CD4-positive, alpha-beta T cell treated with Interleukin-6 at 100 ng/mL for 8 hours (primary cell): Measurements from ENCODE around the gene PRAMEF12.
"Not testable (repeated sequence)": the region's sequence is repeated elsewhere in the genome, so short reads cannot be mapped to it uniquely, and the experiment has no call there.

Source experiments
- DNase-seq: peaks from one replicate; pipeline ENCODE4 v3.0.0-alpha.2; 2020; ENCODE audit warnings: mixed read lengths, low spot score

PRAMEF12 gene

DNA sequence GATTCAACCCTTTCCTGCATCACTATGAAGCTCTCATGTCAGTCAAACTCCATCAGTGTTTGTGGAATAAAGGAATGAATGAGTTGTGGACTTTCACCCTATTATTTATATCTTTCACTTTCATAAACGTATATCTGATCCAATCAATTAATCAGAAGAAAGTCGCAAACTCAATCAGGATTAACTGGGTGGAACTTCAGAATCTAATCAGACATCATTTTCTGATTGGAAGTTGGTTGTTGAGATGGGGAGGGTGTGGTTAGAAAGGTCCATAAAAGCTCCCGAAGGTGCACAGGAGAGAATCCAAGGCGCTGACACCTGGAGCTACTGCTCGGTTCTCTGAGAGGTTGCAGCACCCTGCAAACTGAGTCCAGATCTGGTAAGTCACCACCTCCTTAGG lies at the start of gene PRAMEF12:
Gene PRAMEF12 (plus strand): TSS at position 301 of the 400 bp plus-strand sequence. CDS start 1,130 bp downstream, outside the sequence.
- no peak for DNase-seq

DNA sequence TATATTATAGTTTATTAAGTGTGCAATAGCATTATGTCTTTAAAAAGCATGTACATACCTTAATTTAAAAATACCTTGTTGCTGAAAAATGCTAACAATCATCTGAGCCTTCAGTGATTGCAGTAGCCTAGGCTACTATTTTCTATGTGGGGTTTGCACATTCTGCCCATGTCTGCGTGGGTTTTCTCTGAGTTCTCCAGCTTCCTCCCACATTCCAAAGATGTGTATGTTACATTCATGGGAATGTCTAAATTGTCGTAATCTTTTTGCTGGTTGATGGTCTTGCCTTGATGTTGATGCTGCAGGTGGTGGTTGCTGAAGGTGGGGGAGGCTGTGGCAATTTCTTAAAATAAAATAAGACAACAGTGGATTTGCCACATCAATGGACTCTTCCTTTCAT lies 45.1 kb upstream of the PRAMEF12 start:
- DNase-seq = no peak

DNA sequence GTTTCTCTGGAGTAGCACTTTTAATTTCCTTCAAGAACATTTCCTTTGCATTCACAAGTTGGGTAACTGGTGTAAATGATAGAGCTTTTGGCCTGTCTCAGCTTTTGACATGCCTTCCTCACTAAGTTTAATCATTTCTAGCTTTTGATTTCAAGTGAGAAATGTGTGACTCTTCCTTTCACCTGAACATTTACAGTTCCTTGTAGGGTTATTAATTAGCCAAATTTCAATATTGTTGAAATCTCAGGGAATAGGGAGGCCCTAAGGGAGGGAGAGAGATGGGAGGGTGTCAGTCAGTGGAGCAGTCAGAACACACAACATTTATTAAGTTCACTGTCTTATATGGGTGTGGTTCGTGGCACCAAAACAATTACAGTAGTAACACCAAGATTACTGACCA lies 43.4 kb upstream of the PRAMEF12 start:
- no peak for DNase-seq

DNA sequence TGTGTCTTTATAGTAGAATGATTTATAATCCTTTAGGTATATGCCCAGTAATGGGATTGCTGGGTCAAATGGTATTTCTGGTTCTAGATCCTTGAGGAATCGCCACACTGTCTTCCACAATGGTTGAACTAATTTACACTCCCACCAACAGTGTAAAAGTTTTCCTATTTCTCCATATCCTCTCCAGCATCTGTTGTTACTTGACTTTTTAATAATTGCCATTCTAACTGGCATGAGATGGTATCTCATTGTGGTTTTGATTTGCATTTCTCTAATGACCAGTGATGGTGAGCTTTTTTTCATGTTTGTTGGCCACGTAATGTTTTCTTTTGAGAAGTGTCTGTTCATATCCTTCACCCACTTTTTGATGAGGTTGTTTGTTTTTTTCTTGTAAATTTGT lies 42.5 kb upstream of the PRAMEF12 start:
- not testable (repeated sequence) for DNase-seq

DNA sequence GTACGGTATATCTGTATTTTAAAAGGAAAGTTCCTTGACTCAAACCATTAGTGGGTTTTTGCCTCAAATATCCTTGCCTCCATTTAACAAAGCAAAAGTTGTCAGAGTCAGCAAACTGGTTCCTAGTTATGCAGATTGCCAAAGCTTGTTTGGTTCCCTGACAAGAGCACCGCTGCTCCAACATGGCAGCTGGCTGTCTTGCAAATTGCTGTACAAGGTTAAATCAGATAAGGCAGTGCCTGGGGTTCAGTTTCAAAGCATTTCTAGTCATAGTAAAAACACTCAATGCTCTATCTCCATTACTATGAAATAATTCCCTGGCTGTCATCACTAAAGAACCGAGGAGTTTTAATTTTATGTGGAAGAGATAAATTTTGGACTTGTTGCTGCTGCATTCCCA lies 38.9 kb upstream of the PRAMEF12 start:
- no peak for DNase-seq

DNA sequence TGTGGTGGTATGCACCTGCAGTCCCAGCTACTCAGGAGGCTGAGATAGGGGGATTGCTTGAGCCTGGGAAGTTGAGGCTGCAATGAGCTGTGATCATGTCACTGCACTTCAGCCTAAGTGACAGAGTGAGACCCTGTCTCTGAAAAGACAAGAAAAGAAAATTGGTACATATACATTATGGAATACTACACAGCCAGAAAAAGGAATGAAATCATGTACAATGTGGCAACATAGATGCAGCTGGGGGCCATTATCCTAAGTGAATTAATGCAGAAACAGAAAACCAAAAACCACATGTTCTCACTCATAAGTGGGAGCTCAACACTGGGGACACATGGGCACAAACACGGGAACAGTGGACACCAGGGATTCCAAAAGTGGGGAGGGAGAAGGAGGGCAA lies 34.6 kb upstream of the PRAMEF12 start:
- no peak for DNase-seq

DNA sequence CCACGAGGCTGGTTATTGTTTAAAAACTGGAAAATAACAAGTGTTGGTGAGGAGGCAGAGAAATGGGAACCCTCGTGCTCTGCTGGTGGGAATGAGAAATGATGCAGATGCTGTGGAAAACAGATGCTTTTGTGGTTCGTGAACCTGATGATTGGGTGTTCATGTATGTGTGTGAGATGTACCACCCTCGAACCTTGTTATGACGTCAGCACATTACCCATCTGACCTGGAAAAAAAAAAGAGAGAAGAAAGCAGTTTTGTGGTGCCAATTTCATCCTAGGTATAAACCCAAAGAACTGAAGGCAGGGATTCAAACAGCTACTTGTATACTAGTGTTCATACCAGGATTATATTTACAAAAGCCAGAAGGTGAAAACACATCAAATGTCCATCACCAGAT lies 33.9 kb upstream of the PRAMEF12 start:
- no peak for DNase-seq

DNA sequence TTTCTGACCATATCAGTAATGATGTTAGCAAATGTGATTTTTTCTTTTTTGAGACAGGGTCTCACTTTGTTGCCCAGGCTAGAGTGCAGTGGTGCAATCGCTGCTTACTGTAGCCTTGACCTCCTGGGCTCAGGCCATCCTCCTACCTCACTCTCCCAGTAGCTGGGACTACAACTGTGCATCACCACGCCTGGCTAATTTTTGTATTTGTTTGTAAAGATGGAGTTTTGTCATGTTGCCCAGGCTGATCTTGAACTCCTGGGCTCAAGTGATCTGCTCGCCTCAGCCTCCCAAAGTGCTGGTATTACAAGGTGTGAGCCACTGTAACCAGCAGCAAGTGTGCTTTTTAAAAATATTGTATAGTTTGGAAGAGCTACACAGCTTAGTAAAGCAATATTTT lies 31.6 kb upstream of the PRAMEF12 start:
- DNase-seq = no peak

DNA sequence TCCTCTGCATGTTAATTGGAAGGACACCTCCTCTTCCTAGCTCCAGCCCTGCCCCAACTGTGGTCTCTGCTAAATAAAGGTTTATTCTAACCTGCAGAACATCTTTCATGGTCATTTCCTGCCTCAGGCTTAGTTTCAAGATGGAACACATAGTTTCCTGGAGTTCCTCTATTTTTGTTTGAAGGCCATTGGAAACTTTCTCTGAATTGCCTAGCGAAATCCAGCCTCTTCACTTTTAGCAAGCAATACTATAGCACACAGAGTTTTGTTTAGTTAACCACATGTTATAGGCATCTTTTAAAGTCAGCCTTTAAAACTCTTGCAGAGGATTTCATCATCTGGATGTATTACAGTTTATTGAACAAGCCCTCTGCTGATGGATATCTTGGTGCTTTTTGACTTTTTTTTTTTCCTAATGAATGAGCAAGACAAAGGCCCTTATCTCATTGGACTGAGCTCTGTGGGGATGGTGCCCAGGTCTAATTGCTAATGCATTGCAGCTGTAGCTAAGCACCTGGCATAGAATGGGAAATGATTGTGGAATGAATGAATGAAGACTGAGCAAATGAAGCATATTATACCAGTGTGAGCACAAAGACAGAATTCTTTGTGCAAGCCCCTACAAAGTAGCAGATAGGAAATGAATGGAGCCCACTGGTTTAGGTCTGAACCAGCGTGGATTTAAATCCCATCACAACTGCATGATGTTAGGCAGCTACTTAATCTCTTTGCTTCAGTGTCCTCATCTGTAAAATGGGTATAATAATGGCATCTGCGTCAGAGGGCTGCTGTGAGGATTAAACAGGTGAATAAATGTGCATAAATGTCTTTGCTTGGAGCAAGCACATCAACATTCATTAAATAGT lies 28.2 kb upstream of the PRAMEF12 start:
- DNase-seq = no peak

DNA sequence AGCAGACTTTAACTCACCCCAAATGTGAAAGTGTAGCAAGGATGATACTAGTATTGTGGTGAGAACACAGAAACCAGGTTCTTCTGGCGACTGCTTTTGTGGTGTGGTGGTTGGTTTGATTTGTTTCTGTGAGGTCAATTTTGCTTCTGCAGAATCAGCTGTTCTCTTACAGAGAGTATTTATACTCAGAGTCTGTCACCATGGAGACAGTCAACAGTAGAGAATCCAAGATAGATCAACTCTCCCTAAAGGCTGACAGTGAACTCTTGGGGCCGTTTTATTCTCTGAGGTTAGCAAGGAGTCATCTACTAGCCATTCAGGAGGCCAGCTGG lies 27.6 kb upstream of the PRAMEF12 start, which contains the start of gene CFAP107:
Gene CFAP107 (plus strand): TSS at position 209 of the 332 bp plus-strand sequence. CDS start 231 bp downstream, outside the sequence.
- no peak for DNase-seq

DNA sequence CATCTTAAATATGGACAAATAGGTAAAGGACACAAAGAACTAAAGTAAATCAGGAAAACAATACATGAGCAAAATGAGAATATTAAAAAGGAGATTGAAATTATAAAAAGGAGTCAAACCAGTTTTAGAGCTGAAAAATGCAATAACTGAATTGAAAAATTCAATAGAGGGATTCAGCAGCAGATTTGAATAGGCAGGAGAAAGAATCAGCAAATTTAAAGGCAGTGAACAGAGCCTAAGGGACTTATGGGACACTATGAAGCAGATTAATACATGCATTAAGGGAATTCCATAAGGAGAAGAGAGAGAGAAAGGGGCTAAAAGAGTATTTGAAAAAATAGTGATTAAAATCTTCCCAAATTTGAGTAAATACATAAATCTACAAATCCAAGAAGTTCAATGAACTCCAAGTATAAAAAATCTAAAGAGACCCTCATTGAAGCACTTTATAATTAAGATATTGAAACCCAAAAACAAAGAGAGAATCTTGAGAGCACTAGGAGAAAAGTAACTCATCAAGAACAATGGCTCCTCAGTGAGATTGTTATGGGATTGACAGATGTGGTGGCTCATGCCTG lies 24.7 kb upstream of the PRAMEF12 start:
- no peak for DNase-seq

DNA sequence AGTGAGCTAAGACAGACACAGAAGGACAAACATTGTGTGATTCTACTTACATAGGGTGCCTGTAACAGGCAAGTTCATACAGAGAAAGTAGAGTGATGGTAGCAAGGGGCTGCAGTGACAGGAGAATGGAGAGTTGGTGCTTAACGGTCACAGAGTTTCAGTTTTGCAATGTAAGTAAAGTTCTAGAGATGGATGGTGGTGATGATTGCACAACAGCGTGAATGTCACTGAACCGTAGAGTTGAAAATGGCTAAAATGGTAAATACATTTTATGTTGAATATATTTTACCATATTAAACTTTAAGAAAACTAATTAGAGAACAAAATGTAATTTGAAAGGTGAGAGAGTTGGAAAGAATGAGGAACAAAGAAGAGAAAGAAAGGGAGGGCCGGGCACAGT lies 18.8 kb upstream of the PRAMEF12 start:
- DNase-seq = no peak

DNA sequence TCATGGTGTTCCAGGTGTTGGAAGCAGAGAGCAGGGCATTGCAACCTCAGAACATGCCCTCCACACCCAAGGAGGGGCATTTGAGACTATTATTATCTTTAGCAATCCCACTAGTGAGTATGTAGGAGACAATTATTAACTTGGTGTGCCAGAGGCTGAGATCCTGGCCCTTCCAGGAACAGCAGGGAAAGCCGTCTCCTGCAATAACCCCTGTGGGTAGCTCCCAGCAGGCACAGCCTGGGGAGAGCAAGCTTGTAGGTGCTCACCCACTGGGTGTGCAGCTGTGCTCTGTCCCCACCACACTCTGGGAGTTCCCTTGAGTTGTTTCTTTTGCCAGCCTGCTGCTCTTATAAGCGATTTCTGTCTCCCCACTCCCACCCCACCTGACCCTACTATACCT lies 17.3 kb upstream of the PRAMEF12 start:
- DNase-seq = no peak

DNA sequence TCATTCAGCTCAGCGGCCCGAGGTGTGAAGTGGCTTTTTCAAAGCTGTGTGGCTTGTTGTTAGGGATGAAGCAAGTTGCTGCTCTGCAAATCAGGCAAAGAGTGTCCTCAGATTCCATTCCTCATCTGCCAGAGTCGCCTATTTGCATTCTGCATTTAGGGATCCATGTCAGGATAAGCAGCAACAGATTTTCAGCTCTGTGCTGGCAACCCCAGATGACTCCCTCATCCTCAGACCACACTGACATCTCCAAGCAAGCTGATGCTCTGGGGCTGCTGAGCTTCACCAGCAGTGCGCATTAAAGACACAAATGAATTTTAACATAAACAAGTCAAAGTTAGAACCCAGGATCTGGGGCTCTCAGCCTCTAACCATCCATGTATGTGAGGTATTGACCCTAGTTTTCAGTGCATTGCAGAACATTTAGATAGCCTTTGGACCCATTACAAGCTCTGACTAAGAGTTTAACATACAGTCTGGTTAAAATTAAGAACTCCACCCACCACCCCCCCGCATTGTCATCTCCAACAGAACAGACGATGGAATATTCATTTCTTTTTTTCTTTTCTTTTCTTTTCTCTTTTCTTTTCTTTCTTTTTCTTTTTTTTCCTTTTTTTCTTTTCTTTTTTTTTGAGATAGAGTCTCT lies 16.6 kb upstream of the PRAMEF12 start:
- DNase-seq = no peak

DNA sequence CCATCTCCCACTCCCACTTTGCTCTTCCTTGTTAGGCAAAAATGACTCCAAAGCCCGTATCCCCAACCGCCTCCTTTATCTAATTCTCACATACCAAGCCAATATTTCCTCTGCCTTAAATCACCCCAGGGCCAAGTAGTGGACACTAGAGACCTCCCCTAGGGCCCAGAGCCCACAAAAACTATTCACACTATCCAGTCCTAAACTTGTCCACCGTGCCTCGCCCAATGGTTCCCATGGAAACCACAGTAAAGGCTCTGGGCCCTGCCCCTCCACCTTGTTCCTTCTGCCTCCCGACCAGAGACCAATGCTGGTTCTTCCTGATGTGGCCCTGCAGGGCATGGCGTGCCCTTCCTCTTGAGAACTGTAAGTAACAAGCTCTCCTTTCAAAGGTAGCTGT lies 15.7 kb upstream of the PRAMEF12 start:
- DNase-seq = no peak

DNA sequence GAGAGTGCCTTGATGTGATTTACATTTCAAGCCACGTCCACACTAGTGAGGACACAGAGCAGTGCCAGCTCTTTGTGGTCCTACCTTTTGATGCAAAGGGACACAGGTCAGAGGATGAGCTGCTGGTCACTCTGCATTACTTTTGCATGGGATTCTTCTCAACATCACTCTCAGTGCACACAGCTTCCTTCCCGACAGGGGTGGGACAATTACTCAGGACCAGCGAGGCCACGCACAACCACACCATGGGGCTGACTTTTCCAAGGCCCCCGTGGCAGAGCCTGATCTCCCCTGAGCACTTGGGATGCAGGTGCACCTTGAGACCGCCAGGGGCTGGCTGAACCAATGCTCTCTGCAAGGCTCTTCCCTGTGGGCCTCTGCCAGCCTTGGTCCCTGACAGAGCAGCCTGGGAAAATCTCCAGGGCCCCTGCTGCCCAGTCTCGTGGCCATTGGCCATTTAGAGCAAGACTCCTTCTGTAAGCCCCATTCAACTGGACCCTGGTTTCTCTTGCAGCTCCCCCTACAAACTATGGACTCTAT lies 13.2 kb upstream of the PRAMEF12 start:
- DNase-seq = no peak

DNA sequence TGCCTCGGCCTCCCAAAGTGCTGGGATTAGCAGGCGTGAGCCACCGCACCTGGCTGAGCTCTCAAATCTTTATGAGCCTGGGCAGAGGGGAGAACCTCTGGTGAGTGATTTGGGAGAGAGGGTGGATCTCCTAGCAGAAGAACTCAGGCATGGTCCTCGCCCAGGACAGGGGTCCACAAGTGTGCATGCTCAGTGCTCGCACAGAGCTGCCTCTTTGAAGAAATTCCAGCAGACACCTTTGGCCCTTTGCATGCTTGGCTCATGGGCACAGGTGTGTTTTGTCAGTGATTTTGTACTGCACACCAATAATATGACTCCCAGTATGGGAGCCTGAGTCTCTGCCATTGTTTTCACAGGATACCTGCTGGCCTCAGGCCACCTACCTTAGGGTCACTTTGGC lies 11.8 kb upstream of the PRAMEF12 start:
- DNase-seq = no peak

DNA sequence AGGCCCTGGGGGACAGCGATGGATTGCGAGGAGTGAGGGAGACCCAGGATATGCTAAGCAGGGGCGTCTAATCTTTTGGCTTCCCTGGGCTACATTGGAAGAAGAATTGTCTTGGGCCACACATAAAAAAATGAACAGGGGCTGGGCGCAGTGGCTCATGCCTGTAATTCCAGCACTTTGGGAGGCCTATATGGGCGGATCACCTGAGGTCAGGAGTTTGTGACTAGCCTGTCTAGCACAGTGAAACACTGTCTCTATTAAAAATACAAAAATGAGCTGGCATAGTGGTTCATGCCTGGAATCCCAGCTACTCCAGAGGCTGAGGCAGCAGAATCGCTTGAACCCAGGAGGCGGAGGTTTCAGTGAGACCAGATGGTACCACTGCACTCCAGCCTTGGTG lies 10.8 kb upstream of the PRAMEF12 start:
- DNase-seq = no peak

DNA sequence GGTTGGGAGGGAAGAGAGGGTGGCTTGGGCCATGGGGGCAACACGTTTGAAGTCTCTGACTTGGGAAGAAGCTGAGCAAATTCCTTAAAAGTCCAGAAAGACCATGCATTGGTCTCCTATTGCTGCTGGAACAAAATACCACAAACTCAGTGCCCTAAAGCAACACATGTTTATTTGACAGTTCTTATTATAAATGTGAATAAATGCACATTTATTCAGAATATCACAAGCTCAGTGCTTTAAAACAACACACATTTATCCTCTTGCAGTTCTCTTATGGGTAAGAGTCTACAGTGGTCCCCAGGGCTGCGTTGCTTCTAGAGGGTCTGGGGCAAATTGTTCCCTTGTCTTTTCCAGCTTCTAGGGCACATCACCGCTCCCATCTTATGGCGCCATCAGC lies 10.1 kb upstream of the PRAMEF12 start:
- no peak for DNase-seq

DNA sequence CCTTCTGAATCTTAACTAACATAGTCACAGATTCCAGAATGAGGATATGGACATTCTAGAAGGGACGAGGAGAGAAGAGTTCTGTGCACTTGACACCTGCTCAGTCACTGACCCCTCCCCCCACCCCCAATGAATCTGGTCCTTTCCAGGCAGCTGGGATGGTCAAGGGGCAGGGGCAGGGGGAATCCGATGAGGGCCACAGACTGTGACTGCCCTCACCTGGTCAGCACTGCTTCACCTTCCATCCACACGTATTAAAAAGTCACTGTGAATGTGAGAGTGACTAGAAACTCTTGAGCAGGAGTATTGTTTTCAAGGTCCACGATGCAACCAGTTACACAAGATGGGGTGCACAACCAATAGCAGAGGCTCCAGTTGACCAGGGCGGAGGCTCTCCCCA lies 9.5 kb upstream of the PRAMEF12 start:
- DNase-seq = no peak

DNA sequence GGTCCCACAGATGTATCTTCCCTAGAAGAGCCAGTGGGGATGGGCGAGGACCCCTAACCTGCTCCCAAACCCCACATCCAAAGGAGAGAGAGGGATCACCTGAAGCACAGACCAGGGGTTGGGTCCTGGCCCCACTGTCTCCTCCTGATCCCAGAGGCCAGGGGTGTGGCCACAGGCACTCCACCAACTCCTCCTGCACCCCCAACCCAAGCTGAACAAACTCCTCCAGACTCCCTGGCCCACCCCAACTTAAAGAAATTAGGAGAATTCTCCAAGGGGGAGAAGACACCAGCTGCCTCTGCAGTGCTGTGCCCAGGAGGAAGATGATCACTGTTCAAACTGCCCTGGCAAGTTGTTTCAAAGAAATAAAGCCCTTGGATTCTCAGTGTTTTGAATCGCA lies 4.5 kb upstream of the PRAMEF12 start:
- DNase-seq = no peak

DNA sequence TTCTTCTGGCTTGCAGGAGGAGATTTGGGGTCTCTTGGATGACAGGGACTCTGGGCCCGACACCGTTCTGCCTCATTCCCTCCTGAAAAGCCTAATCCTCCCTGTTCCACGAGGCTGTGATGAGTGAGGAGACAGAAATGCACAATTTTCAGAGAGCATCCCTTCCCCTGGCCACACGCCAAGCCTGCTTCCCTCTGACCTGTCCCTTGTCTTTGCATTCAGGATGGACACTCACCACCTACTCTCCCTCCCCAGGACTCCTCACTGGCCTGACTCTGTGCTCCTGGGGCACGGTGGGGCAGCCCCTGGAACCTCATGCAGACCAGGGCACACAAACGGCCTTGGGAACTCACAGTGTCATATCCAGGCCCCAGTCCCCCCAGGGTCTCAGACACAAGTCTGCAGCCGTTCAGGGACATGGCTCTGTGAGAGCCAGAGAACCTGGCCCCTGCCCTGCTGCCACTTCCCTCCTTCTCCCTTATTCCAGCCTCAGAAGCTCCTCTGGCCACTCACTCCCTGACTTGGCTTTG lies 3.5 kb upstream of the PRAMEF12 start:
- DNase-seq = no peak

DNA sequence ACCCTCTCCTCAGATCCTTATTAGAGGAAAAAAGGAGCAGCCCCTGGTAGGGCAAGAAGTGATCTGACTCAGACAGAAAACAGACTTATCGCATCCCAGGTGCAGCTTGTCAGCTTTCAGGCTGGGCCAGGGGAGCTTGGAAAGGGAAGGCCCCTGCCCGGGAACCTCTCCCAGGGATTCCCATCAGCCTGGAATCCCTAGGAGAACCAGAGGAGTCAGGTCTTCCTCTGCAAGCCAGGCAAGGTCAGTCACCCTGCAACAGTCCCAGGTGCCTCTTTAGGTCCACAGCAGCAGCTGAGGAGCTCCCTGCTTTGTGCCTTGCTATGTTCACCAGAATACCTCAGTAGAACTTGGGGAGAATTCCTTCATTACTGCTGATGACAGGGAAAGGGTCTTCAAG lies 2.9 kb upstream of the PRAMEF12 start:
- no peak for DNase-seq
